Measurements from ENCODE around the gene EDEM1.

DNA sequence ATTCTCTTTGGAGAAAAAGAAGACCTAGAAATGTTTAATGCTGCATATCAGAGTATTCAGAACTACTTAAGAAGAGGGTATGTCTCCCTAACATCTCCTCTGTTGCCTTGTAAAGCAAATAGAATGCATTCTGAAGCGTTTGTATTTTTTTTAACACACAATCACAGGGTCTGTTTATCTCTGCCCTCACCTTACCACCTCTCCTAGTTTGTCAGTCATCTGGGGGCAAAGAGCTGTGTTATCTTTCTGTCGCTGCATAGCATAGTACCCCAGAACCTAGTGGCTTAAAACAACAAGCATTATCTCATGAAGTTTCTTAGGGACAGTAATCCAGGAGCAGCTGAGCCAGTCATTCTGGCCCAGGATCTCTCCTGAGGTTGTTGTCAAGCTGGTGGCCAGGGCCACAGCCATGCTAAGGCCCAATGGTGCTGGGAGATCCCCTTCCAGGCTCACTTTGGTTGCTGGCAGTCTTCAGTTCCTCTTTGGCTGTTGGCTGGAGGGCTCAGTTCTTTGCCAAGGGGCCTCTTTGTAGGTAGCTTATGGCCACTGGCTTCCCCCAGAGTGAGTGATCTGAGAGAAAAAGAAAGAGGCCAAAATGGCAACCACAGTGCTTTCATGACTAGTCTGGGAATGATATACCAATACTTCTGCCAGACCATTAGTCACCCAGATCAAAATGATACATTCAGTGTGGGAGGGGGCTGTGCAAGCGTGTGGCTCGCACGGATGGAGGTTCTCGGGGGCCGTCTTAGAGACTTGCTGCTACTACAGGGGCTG lies 17.8 kb downstream of the EDEM1 start:
- TF ChIP-seq POLR2A (IDR thresholded peaks at IDR 0.05): no peak
- TF ChIP-seq, protein P1, sequence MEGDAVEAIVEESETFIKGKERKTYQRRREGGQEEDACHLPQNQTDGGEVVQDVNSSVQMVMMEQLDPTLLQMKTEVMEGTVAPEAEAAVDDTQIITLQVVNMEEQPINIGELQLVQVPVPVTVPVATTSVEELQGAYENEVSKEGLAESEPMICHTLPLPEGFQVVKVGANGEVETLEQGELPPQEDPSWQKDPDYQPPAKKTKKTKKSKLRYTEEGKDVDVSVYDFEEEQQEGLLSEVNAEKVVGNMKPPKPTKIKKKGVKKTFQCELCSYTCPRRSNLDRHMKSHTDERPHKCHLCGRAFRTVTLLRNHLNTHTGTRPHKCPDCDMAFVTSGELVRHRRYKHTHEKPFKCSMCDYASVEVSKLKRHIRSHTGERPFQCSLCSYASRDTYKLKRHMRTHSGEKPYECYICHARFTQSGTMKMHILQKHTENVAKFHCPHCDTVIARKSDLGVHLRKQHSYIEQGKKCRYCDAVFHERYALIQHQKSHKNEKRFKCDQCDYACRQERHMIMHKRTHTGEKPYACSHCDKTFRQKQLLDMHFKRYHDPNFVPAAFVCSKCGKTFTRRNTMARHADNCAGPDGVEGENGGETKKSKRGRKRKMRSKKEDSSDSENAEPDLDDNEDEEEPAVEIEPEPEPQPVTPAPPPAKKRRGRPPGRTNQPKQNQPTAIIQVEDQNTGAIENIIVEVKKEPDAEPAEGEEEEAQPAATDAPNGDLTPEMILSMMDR (IDR thresholded peaks at IDR 0.05): no peak

All from uterus (tissue), 2 donors.